ENCODE measurements around the gene DIP2C.

Gene DIP2C

GRCh38 chr10:490256-490655, 199.2 kb downstream of the DIP2C start:
- Histone ChIP-seq H3K9me3 (ENCODE audit: insufficient read depth, low read length, severe bottlenecking) (no peaks in the 10 kb centered on the region), H3K4me1 (ENCODE audit: insufficient read depth, low read length) (no peaks in the 10 kb centered on the region), H3K36me3 (ENCODE audit: insufficient read depth, low read length) (no peaks in the 10 kb centered on the region), H3K4me3 (ENCODE audit: low read depth in 1 of 2, low read length in 2 of 2) (no peak overlapping the region), H3K27ac (ENCODE audit: low read length) (no peak overlapping the region), H3K4me2 (ENCODE audit: insufficient read depth, low read length) (no peak overlapping the region), H3K79me2 (ENCODE audit: insufficient read depth, low read length) (no peaks in the 10 kb centered on the region), H4K20me1 (ENCODE audit: insufficient read depth, low read length) (no peaks in the 10 kb centered on the region; the same call in 1 of the 2 replicates), H3K27me3 (ENCODE audit: insufficient read depth, low read length, poor library complexity) (peaks cover 57% of the 10 kb centered on the region), H3K9ac (ENCODE audit: low read depth, low read length) (no peak overlapping the region), H2AFZ (ENCODE audit: low read depth, low read length) (no peak overlapping the region)
- TF ChIP-seq CTCF (IDR thresholded peaks at IDR 0.05; ENCODE audit: borderline replicate concordance, extremely low read depth, low read length, poor library complexity, severe bottlenecking) = no peak
- TF ChIP-seq EZH2 (IDR thresholded peaks at IDR 0.05; ENCODE audit: borderline replicate concordance, low read depth, low read length, severe bottlenecking) = no peak
- ATAC-seq (ENCODE audit: insufficient read depth, low read depth) (no peak), DNase-seq (no peak)

- no peak overlapping the region for H3K4me2 ChIP-seq (ENCODE audit: insufficient read depth, low read length)
- H3K27ac ChIP-seq (ENCODE audit: low read length) = no peak overlapping the region
- no peak for DNase-seq
- H4K20me1 ChIP-seq (ENCODE audit: insufficient read depth, low read length) = no peaks in the 10 kb centered on the region; the same call in 1 of the 2 replicates
- no peak overlapping the region for H2AFZ ChIP-seq (ENCODE audit: low read depth, low read length)
- no peak overlapping the region for H3K4me3 ChIP-seq (ENCODE audit: low read depth in 1 of 2, low read length in 2 of 2)
- peaks cover 48% of the 10 kb centered on the region for H3K27me3 ChIP-seq (ENCODE audit: insufficient read depth, low read length, poor library complexity)
- no peaks in the 10 kb centered on the region for H3K4me1 ChIP-seq (ENCODE audit: insufficient read depth, low read length)
- no peak for ATAC-seq (ENCODE audit: insufficient read depth, low read depth)
- TF ChIP-seq CTCF (IDR thresholded peaks at IDR 0.05; ENCODE audit: borderline replicate concordance, extremely low read depth, low read length, poor library complexity, severe bottlenecking) (no peak), EZH2 (IDR thresholded peaks at IDR 0.05; ENCODE audit: borderline replicate concordance, low read depth, low read length, severe bottlenecking) (no peak)
- H3K79me2 ChIP-seq (ENCODE audit: insufficient read depth, low read length) = no peaks in the 10 kb centered on the region
- H3K36me3 ChIP-seq (ENCODE audit: insufficient read depth, low read length) = no peaks in the 10 kb centered on the region
- H3K9ac ChIP-seq (ENCODE audit: low read depth, low read length) = no peak overlapping the region
- no peaks in the 10 kb centered on the region for H3K9me3 ChIP-seq (ENCODE audit: insufficient read depth, low read length, severe bottlenecking)
Measured at GRCh38 chr10:489330-489729, 200.1 kb downstream of the DIP2C start.

GRCh38 chr10:488933-489215, 200.6 kb downstream of the DIP2C start:
- H3K27me3 ChIP-seq (ENCODE audit: insufficient read depth, low read length, poor library complexity) = peaks cover 44% of the 10 kb centered on the region
- no peak overlapping the region for H3K9ac ChIP-seq (ENCODE audit: low read depth, low read length)
- H3K36me3 ChIP-seq (ENCODE audit: insufficient read depth, low read length) = no peaks in the 10 kb centered on the region
- no peaks in the 10 kb centered on the region for H3K9me3 ChIP-seq (ENCODE audit: insufficient read depth, low read length, severe bottlenecking)
- H3K4me2 ChIP-seq (ENCODE audit: insufficient read depth, low read length) = no peak overlapping the region
- H3K4me3 ChIP-seq (ENCODE audit: low read depth in 1 of 2, low read length in 2 of 2) = no peak overlapping the region
- TF ChIP-seq CTCF (IDR thresholded peaks at IDR 0.05; ENCODE audit: borderline replicate concordance, extremely low read depth, low read length, poor library complexity, severe bottlenecking) (no peak), EZH2 (IDR thresholded peaks at IDR 0.05; ENCODE audit: borderline replicate concordance, low read depth, low read length, severe bottlenecking) (no peak)
- H3K4me1 ChIP-seq (ENCODE audit: insufficient read depth, low read length) = no peaks in the 10 kb centered on the region
- H3K27ac ChIP-seq (ENCODE audit: low read length) = no peak overlapping the region
- no peak overlapping the region for H2AFZ ChIP-seq (ENCODE audit: low read depth, low read length)
- H4K20me1 ChIP-seq (ENCODE audit: insufficient read depth, low read length) = no peaks in the 10 kb centered on the region; the same call in 1 of the 2 replicates
- no peak for DNase-seq
- no peaks in the 10 kb centered on the region for H3K79me2 ChIP-seq (ENCODE audit: insufficient read depth, low read length)
- no peak for ATAC-seq (ENCODE audit: insufficient read depth, low read depth)

Measured in DND-41 (cell line).